GM12878 (cell line): ENCODE data around the gene TLE7. TPM values are rescaled to one million over a fixed set of nuclear protein-coding genes. Genes with fewer than 3 reads are reported as not detected.

Source experiments
- ATAC-seq: fragments of 200-7000 bp; cut with Tn5 transposase; 3 replicates; pipeline ENCODE4 v1.9.1; 2020; ENCODE audit warnings: mild to moderate bottlenecking, moderate library complexity
- BruUV-seq: library from RNA; stranded (reverse); fragments of 400-500 nt; replicated peaks from 2 replicates; lab custom pipeline; 2021; lab: Mats Ljungman, UMichigan
- CTCF ChIA-PET: fragments of 300-600 bp; sonication (Branson Sonifier 250); formaldehyde crosslinking; extraction: SDS; loops from one replicate; lab custom pipeline; 2021; ENCODE audit warnings: inconsistent platforms; lab: Yijun Ruan, JAX
- POLR2A ChIA-PET: fragments of 350-600 bp; formaldehyde crosslinking; extraction: SDS; loops from one replicate; lab custom pipeline; 2021; ENCODE audit warnings: inconsistent platforms; lab: Charles Lee
- RAD21 ChIA-PET: fragments of 300-600 bp; sonication (Branson Sonifier 250); formaldehyde crosslinking; loops from one replicate; lab custom pipeline; 2023; ENCODE audit warnings: antibody characterized with exemption; ENCODE audit not compliant: unreplicated experiment; lab: Charles Lee
- SMC1A ChIA-PET: fragments of 300-600 bp; sonication (Branson Sonifier 250); formaldehyde crosslinking; loops from one replicate; lab custom pipeline; 2023; ENCODE audit not compliant: unreplicated experiment, uncharacterized antibody; lab: Charles Lee
- DNase-seq: peaks from one replicate; pipeline ENCODE4 v3.0.0-alpha.2; 2011; ENCODE audit warnings: low read depth, low spot score
- FAIRE-seq: peaks from 3 replicates; lab custom pipeline; 2011; peaks lifted over from hg19 to GRCh38; lab: Jason Lieb, UNC
- H2AFZ ChIP-seq: 2 replicates; pipeline ENCODE4 v1.6.0; 2011; ENCODE audit warnings: low read depth, low read length, control low read depth; ENCODE audit not compliant: control insufficient read depth
- H3K27ac ChIP-seq: 2 replicates; pipeline ENCODE4 v1.5.1; 2011; ENCODE audit warnings: control low read depth; ENCODE audit not compliant: control insufficient read depth, insufficient read depth
- H3K27me3 ChIP-seq, 2 experiments: replicated peaks in 1 of 2; 2 replicates each; pipeline versions ENCODE4 v1.6.0 to v1.6.1; 2011; ENCODE audit warnings: low read length in 1 of 2; ENCODE audit not compliant: control insufficient read depth in 2 of 2, insufficient read depth in 2 of 2
- H3K36me3 ChIP-seq, 2 experiments: 2 replicates each; pipeline ENCODE4 v1.5.1; 2011; ENCODE audit warnings: low read length in 1 of 2; ENCODE audit not compliant: control insufficient read depth in 2 of 2, insufficient read depth in 2 of 2
- H3K4me1 ChIP-seq: 2 replicates; pipeline ENCODE4 v1.6.1; 2011; ENCODE audit warnings: mild to moderate bottlenecking, low read length, moderate library complexity, mixed read lengths; ENCODE audit not compliant: control insufficient read depth, insufficient read depth
- H3K4me2 ChIP-seq: 2 replicates; pipeline ENCODE4 v1.6.0; 2011; ENCODE audit warnings: control low read depth; ENCODE audit not compliant: control insufficient read depth, insufficient read depth
- H3K4me3 ChIP-seq: fragments of 200-600 bp; sonication (generic); 2 replicates; pipeline ENCODE4 v1.5.1; 2016
- H3K79me2 ChIP-seq: 2 replicates; pipeline ENCODE4 v1.6.0; 2011; ENCODE audit warnings: low read length; ENCODE audit not compliant: control insufficient read depth, insufficient read depth
- H3K9ac ChIP-seq: 2 replicates; pipeline ENCODE4 v1.8.0; 2011; ENCODE audit warnings: low read length, control low read depth, mixed read lengths; ENCODE audit not compliant: control insufficient read depth, insufficient read depth
- H3K9me3 ChIP-seq: replicated peaks from 3 replicates; pipeline ENCODE4 v1.5.1; 2011; ENCODE audit warnings: mild to moderate bottlenecking, low read length; ENCODE audit not compliant: control insufficient read depth, insufficient read depth
- H4K20me1 ChIP-seq: 2 replicates; pipeline ENCODE4 v1.6.0; 2011; ENCODE audit not compliant: control insufficient read depth, insufficient read depth
- CEBPZ ChIP-seq: fragments of 150-350 bp; IDR thresholded peaks from 2 replicates; pipeline ENCODE4 v1.6.1; 2016; ENCODE audit warnings: low read depth, low read length
- FOS ChIP-seq: IDR thresholded peaks from 3 replicates; pipeline ENCODE4 v1.6.1; 2011; ENCODE audit warnings: borderline replicate concordance; ENCODE audit not compliant: insufficient read length; ENCODE audit errors: extremely low read depth
- HCFC1 ChIP-seq: fragments of 150-350 bp; IDR thresholded peaks from 2 replicates; pipeline ENCODE4 v1.6.1; 2014; ENCODE audit warnings: low read length
- HDAC2 ChIP-seq: fragments of 200-600 bp; sonication (generic); IDR thresholded peaks from 2 replicates; pipeline ENCODE4 v1.6.1; 2017
- SIN3A ChIP-seq: IDR thresholded peaks from 2 replicates; pipeline ENCODE4 v1.6.1; 2012; ENCODE audit warnings: low read depth, low read length, improper control_type of control experiment
- SREBF1 ChIP-seq: IDR thresholded peaks from 2 replicates; pipeline ENCODE4 v1.6.1; 2012; ENCODE audit warnings: mild to moderate bottlenecking, low read length
- TBL1XR1 ChIP-seq: IDR thresholded peaks from 2 replicates; pipeline ENCODE4 v1.6.1; 2012; ENCODE audit warnings: low read depth, low read length, improper control_type of control experiment
- USF2 ChIP-seq: IDR thresholded peaks from 2 replicates; pipeline ENCODE4 v1.6.1; 2011; ENCODE audit warnings: low read depth, low read length, improper control_type of control experiment, borderline replicate concordance
- ZNF207 ChIP-seq: fragments of 450-650 bp; IDR thresholded peaks from 2 replicates; pipeline ENCODE4 v1.6.1; 2014; ENCODE audit warnings: antibody characterized with exemption, mild to moderate bottlenecking, borderline replicate concordance
- WGBS: methylation state at CpG from one replicate; pipeline ENCODE4 v1.1.6; 2016; ENCODE audit warnings: low lambda C conversion rate; ENCODE audit not compliant: insufficient replicate concordance, insufficient coverage; ENCODE audit errors: missing lambda C conversion rate; 5-methylcytosine and 5-hydroxymethylcytosine counted together
- in situ Hi-C: fragments of 300-500 bp; cut with MboI; formaldehyde crosslinking; loops from 9 replicates; pipeline ENCODE4 v1.14.3; 2018; ENCODE audit warnings: mixed read lengths
- intact Hi-C: fragments of 100-400 bp; cut with micrococcal nuclease; formaldehyde crosslinking; loops from one replicate; pipeline ENCODE4 v1.14.2; 2022; ENCODE audit not compliant: unreplicated experiment
- polyA plus RNA-seq, 11 experiments: library from polyadenylated mRNA; depleted of rRNA in 4 of 11; unstranded in 6 of 11; stranded (reverse) in 5 of 11; fragments of >200 nt; fragmentation: Nextera tagmentation in 4 of 11; fragmentation: Illumina TruSeq in 1 of 11; extraction: Ambion mirVana in 4 of 11; extraction: Trizol in 1 of 11; gene quantifications; 1 replicate in 1 of 11; 2 replicates in 10 of 11; pipeline versions ENCODE4 v1.2.1 to v1.2.3, GENCODE V29; 2011 to 2016; ENCODE audit warnings: inconsistent platforms in 2 of 11, missing spikeins in 2 of 11, low read depth in 1 of 11
- total RNA-seq, 4 experiments: library from RNA; depleted of rRNA in 3 of 4; stranded (reverse); fragments of >200 nt in 3 of 4; fragmentation: Illumina TruSeq in 1 of 4; extraction: Trizol in 1 of 4; gene quantifications; 2 replicates each; pipeline versions ENCODE4 v1.2.1 to v1.2.3, GENCODE V29; 2013 to 2021
- TF ChIP-seq, protein P1 (sequence below): fragments of 450-650 bp; IDR thresholded peaks from 2 replicates; pipeline ENCODE4 v1.6.1; 2017; ENCODE audit warnings: mild to moderate bottlenecking
- TF ChIP-seq, protein P2 (sequence below): fragments of 450-650 bp; IDR thresholded peaks from 2 replicates; pipeline ENCODE4 v1.6.1; 2017; ENCODE audit warnings: mild to moderate bottlenecking, low read depth, inconsistent platforms; ENCODE audit not compliant: poor library complexity, severe bottlenecking

TLE7 gene
- total and polyA plus RNA-seq, 10 of the 15 experiments (the other 5 are each of a cell fraction or from before 2014, with no cell fraction given), result not detected

- no peak for TF ChIP-seq HDAC2
- TF ChIP-seq, protein P1, sequence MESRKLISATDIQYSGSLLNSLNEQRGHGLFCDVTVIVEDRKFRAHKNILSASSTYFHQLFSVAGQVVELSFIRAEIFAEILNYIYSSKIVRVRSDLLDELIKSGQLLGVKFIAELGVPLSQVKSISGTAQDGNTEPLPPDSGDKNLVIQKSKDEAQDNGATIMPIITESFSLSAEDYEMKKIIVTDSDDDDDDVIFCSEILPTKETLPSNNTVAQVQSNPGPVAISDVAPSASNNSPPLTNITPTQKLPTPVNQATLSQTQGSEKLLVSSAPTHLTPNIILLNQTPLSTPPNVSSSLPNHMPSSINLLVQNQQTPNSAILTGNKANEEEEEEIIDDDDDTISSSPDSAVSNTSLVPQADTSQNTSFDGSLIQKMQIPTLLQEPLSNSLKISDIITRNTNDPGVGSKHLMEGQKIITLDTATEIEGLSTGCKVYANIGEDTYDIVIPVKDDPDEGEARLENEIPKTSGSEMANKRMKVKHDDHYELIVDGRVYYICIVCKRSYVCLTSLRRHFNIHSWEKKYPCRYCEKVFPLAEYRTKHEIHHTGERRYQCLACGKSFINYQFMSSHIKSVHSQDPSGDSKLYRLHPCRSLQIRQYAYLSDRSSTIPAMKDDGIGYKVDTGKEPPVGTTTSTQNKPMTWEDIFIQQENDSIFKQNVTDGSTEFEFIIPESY, result no peak
Observed at GRCh38 chr16:71410146-71410545, 31.7 kb downstream of the TLE7 start (continued).

- Histone ChIP-seq H3K79me2 (no peaks in the 10 kb centered on the region), H4K20me1 (no peaks in the 10 kb centered on the region), H3K4me2 (no peak overlapping the region), H3K27ac (no peak overlapping the region), H2AFZ (no peak overlapping the region), H3K9ac (no peak overlapping the region), H3K36me3 (no peaks in the 10 kb centered on the region), H3K9me3 (no peaks in the 10 kb centered on the region; the same call in 2 of the 3 replicates), H3K4me3 (no peak overlapping the region), H3K4me1 (no peaks in the 10 kb centered on the region), H3K27me3 (peaks cover 0 to 7% of the 10 kb centered on the region in 2 experiments; a peak in 2 of 4 replicates)
- intact Hi-C loops (no loop called here), in situ Hi-C loops (no loop called here)
- SMC1A ChIA-PET, result interaction anchor here (5.0 to 6.9 kb wide), 2 partner anchors 90 to 201 kb away, joined by 42 to 75 read pairs; no protein-coding TSS in a partner anchor
- DNase-seq (no peak), FAIRE-seq (no peak), ATAC-seq (no peak)
- CTCF ChIA-PET, result interaction anchor here (1.7 to 6.8 kb wide), 4 partner anchors 90 to 200 kb away, joined by 6 to 164 read pairs (median 45); no protein-coding TSS in a partner anchor
- RAD21 ChIA-PET, result no interaction called here
- 48% methylated on average over 16 of the region's 16 CpGs for WGBS
- POLR2A ChIA-PET, result no interaction called here
- BruUV-seq, result no TSS peak
- TF ChIP-seq FOS (no peak), HCFC1 (no peak), SREBF1 (no peak), USF2 (no peak), ZNF207 (no peak), TBL1XR1 (no peak), SIN3A (no peak), CEBPZ (no peak)
- TF ChIP-seq, protein P2, sequence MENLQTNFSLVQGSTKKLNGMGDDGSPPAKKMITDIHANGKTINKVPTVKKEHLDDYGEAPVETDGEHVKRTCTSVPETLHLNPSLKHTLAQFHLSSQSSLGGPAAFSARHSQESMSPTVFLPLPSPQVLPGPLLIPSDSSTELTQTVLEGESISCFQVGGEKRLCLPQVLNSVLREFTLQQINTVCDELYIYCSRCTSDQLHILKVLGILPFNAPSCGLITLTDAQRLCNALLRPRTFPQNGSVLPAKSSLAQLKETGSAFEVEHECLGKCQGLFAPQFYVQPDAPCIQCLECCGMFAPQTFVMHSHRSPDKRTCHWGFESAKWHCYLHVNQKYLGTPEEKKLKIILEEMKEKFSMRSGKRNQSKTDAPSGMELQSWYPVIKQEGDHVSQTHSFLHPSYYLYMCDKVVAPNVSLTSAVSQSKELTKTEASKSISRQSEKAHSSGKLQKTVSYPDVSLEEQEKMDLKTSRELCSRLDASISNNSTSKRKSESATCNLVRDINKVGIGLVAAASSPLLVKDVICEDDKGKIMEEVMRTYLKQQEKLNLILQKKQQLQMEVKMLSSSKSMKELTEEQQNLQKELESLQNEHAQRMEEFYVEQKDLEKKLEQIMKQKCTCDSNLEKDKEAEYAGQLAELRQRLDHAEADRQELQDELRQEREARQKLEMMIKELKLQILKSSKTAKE, result no peak
Observed at GRCh38 chr16:71409011-71409775, 32.7 kb downstream of the TLE7 start.
